Hepatocyte (in vitro differentiated cells): ENCODE measurements around the gene HIGD1B. TPM values are rescaled to one million over a fixed set of nuclear protein-coding genes. Genes with fewer than 3 reads are reported as not detected.

ENCODE experiments used
- DNase-seq: peaks from one replicate; pipeline ENCODE4 v3.0.0-alpha.2; 2016; ENCODE audit warnings: low spot score
- H2AFZ ChIP-seq: fragments of 200-600 bp; sonication (generic); 2 replicates; pipeline ENCODE4 v1.6.0; 2016; ENCODE audit warnings: antibody characterized with exemption, mild to moderate bottlenecking
- H3K27ac ChIP-seq: fragments of 200-600 bp; sonication (generic); 2 replicates; pipeline ENCODE4 v1.5.1; 2016; ENCODE audit warnings: mild to moderate bottlenecking
- H3K27me3 ChIP-seq: fragments of 200-600 bp; sonication (generic); 2 replicates; pipeline ENCODE4 v1.6.1; 2016
- H3K36me3 ChIP-seq: fragments of 200-600 bp; sonication (generic); replicated peaks from 2 replicates; pipeline ENCODE4 v1.5.1; 2016; ENCODE audit warnings: low read depth; ENCODE audit not compliant: insufficient read depth
- H3K4me1 ChIP-seq: fragments of 200-600 bp; sonication (generic); 2 replicates; pipeline ENCODE4 v1.5.1; 2016; ENCODE audit warnings: mild to moderate bottlenecking, moderate library complexity; ENCODE audit not compliant: insufficient read depth
- H3K4me2 ChIP-seq: fragments of 200-600 bp; sonication (generic); 2 replicates; pipeline ENCODE4 v1.6.0; 2016
- H3K4me3 ChIP-seq: fragments of 200-600 bp; sonication (generic); 2 replicates; pipeline ENCODE4 v1.5.1; 2016; ENCODE audit warnings: mild to moderate bottlenecking
- H3K79me2 ChIP-seq: fragments of 200-600 bp; sonication (generic); 2 replicates; pipeline ENCODE4 v1.6.0; 2017; ENCODE audit warnings: mild to moderate bottlenecking
- H3K9me2 ChIP-seq: fragments of 200-600 bp; sonication (generic); replicated peaks from 2 replicates; pipeline ENCODE4 v1.6.0; 2017; ENCODE audit warnings: mild to moderate bottlenecking; ENCODE audit not compliant: insufficient read depth
- H3K9me3 ChIP-seq: fragments of 200-600 bp; sonication (generic); 2 replicates; pipeline ENCODE4 v1.5.1; 2016; ENCODE audit warnings: low read depth, mild to moderate bottlenecking
- H4K20me1 ChIP-seq: fragments of 200-600 bp; sonication (generic); 2 replicates; pipeline ENCODE4 v1.6.0; 2016; ENCODE audit warnings: mild to moderate bottlenecking; ENCODE audit not compliant: insufficient read depth, poor library complexity, severe bottlenecking
- EZH2 ChIP-seq: fragments of 200-600 bp; sonication (generic); IDR thresholded peaks from 2 replicates; pipeline ENCODE4 v1.6.1; 2016; ENCODE audit warnings: antibody characterized with exemption, mild to moderate bottlenecking, borderline replicate concordance
- EZH2phosphoT487 ChIP-seq: fragments of 200-600 bp; sonication (generic); IDR thresholded peaks from one replicate; pipeline ENCODE4 v1.6.1; 2018; ENCODE audit warnings: antibody characterized with exemption, mild to moderate bottlenecking, low read depth, moderate library complexity; ENCODE audit not compliant: unreplicated experiment, severe bottlenecking
- WGBS: methylation state at CpG from one replicate; pipeline ENCODE4 v1.1.6; 2016; ENCODE audit warnings: low lambda C conversion rate; ENCODE audit errors: missing lambda C conversion rate; 5-methylcytosine and 5-hydroxymethylcytosine counted together
- polyA plus RNA-seq: library from polyadenylated mRNA; unstranded; fragments of >200 nt; fragmentation: Nextera tagmentation; extraction: Ambion mirVana; gene quantifications from 2 replicates; pipeline ENCODE4 v1.2.1, GENCODE V29; 2016
- small RNA-seq: library from RNA; depleted of rRNA; stranded (forward); fragments of <200 nt; gene quantifications from one replicate; pipeline ENCODE3, GENCODE V24; 2014
- total RNA-seq: library from RNA; depleted of rRNA; stranded (reverse); fragments of >200 nt; gene quantifications from 2 replicates; pipeline ENCODE4 v1.2.3, GENCODE V29; 2014
- TF ChIP-seq, protein P1 (sequence below): fragments of 200-600 bp; sonication (generic); IDR thresholded peaks from 2 replicates; pipeline ENCODE4 v1.5.1; 2016; ENCODE audit warnings: antibody characterized with exemption, mild to moderate bottlenecking; ENCODE audit not compliant: poor library complexity

Gene HIGD1B
- total and polyA plus RNA-seq, 2 experiments from 2014 or later = not detected

DNA sequence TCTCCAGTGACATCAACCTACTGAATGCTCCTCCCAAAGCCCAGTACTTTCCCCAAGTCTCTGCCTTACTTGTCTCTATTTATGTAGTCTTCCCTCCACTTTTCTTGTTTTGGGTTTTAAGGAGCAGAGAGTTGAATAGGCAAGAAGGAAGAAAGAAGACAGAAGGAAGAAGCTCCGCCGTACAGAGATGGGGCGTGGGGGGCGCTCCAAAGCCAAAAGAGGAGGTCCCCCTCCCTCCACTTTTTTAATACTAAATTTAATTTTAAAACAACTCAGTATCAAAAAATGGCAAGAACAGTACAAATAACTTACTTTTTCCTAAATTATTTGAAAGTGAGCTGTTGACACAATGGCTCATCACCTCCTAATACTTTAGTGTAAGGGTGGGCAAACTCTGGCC lies 47.0 kb downstream of the HIGD1B start:
- 97% methylated on average over 4 of the region's 4 CpGs for WGBS
- Histone ChIP-seq H3K36me3 (no peaks in the 10 kb centered on the region), H3K9me2 (no peaks in the 10 kb centered on the region), H3K4me2 (no peak overlapping the region), H3K4me3 (no peak overlapping the region), H3K9me3 (no peaks in the 10 kb centered on the region), H3K79me2 (peaks cover 79% of the 10 kb centered on the region), H3K27ac (no peak overlapping the region), H4K20me1 (peaks cover 5% of the 10 kb centered on the region), H2AFZ (no peak overlapping the region), H3K27me3 (no peaks in the 10 kb centered on the region), H3K4me1 (peaks cover 8% of the 10 kb centered on the region)
- no peak for DNase-seq
- no peak for TF ChIP-seq EZH2phosphoT487
- no peak for TF ChIP-seq EZH2
- TF ChIP-seq, protein P1, sequence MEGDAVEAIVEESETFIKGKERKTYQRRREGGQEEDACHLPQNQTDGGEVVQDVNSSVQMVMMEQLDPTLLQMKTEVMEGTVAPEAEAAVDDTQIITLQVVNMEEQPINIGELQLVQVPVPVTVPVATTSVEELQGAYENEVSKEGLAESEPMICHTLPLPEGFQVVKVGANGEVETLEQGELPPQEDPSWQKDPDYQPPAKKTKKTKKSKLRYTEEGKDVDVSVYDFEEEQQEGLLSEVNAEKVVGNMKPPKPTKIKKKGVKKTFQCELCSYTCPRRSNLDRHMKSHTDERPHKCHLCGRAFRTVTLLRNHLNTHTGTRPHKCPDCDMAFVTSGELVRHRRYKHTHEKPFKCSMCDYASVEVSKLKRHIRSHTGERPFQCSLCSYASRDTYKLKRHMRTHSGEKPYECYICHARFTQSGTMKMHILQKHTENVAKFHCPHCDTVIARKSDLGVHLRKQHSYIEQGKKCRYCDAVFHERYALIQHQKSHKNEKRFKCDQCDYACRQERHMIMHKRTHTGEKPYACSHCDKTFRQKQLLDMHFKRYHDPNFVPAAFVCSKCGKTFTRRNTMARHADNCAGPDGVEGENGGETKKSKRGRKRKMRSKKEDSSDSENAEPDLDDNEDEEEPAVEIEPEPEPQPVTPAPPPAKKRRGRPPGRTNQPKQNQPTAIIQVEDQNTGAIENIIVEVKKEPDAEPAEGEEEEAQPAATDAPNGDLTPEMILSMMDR = no peak

DNA sequence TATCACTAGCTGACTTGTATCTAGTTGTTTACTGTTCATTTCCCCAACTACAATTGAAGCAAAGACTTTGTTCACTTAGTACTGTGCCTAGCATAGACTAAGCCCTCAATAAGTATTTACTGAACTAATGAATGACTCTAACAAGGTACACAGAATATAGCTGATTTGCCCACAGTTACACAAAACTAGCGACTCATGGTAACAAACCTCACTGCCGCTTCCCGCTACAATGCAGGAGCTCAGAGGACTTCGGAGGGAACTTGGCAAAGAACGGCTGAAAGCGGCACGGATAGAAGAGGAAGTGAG lies 51.0 kb downstream of the HIGD1B start:
- Histone ChIP-seq H3K4me3 (peak overlapping the region; percentile 28), H4K20me1 (peaks cover 5% of the 10 kb centered on the region), H2AFZ (peak overlapping the region; percentile 75), H3K27ac (peak overlapping the region; percentile 96), H3K4me1 (peaks cover 13% of the 10 kb centered on the region), H3K9me3 (no peaks in the 10 kb centered on the region), H3K79me2 (peaks cover 43% of the 10 kb centered on the region), H3K36me3 (no peaks in the 10 kb centered on the region), H3K4me2 (peak overlapping the region; percentile 72), H3K9me2 (no peaks in the 10 kb centered on the region), H3K27me3 (no peaks in the 10 kb centered on the region)
- peak; percentile 55 for DNase-seq
- TF ChIP-seq EZH2phosphoT487 (no peak), EZH2 (no peak)
- TF ChIP-seq, protein P1 = no peak
- WGBS = under 1% methylated on average over 7 of the region's 7 CpGs

DNA sequence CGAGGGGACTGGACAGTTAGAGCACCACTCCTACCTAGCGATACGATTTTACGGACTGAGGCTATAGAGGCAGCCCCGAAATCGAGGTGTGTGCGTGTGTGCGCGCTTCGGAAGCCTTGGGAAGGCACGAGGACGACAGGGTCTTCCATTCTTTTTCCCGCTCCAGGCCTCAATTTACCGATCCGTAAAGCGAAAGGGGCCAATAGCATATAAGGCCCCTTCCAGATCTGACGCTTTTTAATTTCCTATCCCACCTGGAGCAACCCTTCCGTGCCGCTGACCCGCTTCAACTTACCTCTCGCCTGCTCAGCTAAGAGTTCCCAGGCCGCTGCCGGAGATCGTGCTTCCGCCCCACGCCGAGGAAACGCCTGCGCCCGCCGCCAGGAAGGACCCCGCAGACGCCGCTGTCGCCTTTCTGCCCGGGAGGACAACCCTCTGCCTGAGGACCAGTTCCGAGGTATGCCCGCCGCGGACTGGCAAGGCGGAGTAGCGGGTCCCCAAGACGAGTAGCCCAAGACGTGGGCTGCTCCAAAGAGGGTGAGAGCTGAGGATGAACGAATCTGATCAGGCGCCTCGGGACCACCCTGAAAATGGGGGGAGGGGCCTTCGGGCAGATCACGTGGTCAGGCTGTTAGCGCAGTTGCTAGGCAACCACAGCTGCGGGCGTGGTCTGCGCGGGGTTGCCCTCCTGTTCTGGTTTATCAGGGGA lies 51.5 kb downstream of the HIGD1B start, which contains the start of gene EFTUD2:
Gene EFTUD2 (minus strand): TSS at position 372 of the 709 bp plus-strand sequence. CDS start 4,924 bp downstream, outside the sequence.
- H4K20me1 ChIP-seq = peaks cover 5% of the 10 kb centered on the region
- peaks cover 13% of the 10 kb centered on the region for H3K4me1 ChIP-seq
- peak within 1 kb of the TSS; percentile 75 for H2AFZ ChIP-seq
- H3K27me3 ChIP-seq = no peaks in the 10 kb centered on the region
- DNase-seq = peak; percentile 95
- peak within 1 kb of the TSS; percentile 96 for H3K27ac ChIP-seq
- peak within 1 kb of the TSS; percentile 72 for H3K4me2 ChIP-seq
- WGBS = under 1% methylated on average over 54 of the region's 54 CpGs
- H3K36me3 ChIP-seq = no peaks in the 10 kb centered on the region
- TF ChIP-seq EZH2 (no peak), EZH2phosphoT487 (no peak)
- TF ChIP-seq, protein P1 = no peak
- no peaks in the 10 kb centered on the region for H3K9me3 ChIP-seq
- peak within 1 kb of the TSS; percentile 28 for H3K4me3 ChIP-seq
- peaks cover 43% of the 10 kb centered on the region for H3K79me2 ChIP-seq
- no peaks in the 10 kb centered on the region for H3K9me2 ChIP-seq

Small RNA genes within 50 kb of the gene (small RNA-seq; reads per million reads assigned to genes)
- gene RN7SL405P = not detected

Other genes starting within 250 kb of the HIGD1B start
- gene MEIOC, start 191.4 kb upstream of the HIGD1B start, total RNA-seq = 0.04 and 0.13 TPM in 2 replicates
- 0.18 and 0.28 TPM in 2 replicates for gene MEIOC, start 191.4 kb upstream of the HIGD1B start, polyA plus RNA-seq
- gene CCDC43, start 158.1 kb upstream of the HIGD1B start, total RNA-seq = 23.7 and 29.2 TPM in 2 replicates
- 19.9 and 20.6 TPM in 2 replicates for gene CCDC43, start 158.1 kb upstream of the HIGD1B start, polyA plus RNA-seq
- 1.8 and 4.1 TPM in 2 replicates for gene DBF4B, start 139.2 kb upstream of the HIGD1B start, total RNA-seq
- 3.4 and 4.1 TPM in 2 replicates for gene DBF4B, start 139.2 kb upstream of the HIGD1B start, polyA plus RNA-seq
- 0.28 and 0.90 TPM in 2 replicates for gene ADAM11, start 88.9 kb upstream of the HIGD1B start, total RNA-seq
- gene ADAM11, start 88.9 kb upstream of the HIGD1B start, polyA plus RNA-seq = 0.50 and 1.4 TPM in 2 replicates
- 9.2 and 11.4 TPM in 2 replicates for gene GJC1, start 17.6 kb upstream of the HIGD1B start, total RNA-seq
- 6.3 and 7.5 TPM in 2 replicates for gene GJC1, start 17.6 kb upstream of the HIGD1B start, polyA plus RNA-seq
- 57.0 and 87.0 TPM in 2 replicates for gene EFTUD2, start 51.6 kb downstream of the HIGD1B start, total RNA-seq
- gene EFTUD2, start 51.6 kb downstream of the HIGD1B start, polyA plus RNA-seq = 65.2 and 65.6 TPM in 2 replicates
- gene GFAP, start 67.6 kb downstream of the HIGD1B start, total RNA-seq = 0.10 and 1.6 TPM in 2 replicates
- gene GFAP, start 67.6 kb downstream of the HIGD1B start, polyA plus RNA-seq = not detected in 2 replicates
- 1.8 and 2.1 TPM in 2 replicates for gene KIF18B, start 99.9 kb downstream of the HIGD1B start, total RNA-seq
- gene KIF18B, start 99.9 kb downstream of the HIGD1B start, polyA plus RNA-seq = 4.3 and 5.0 TPM in 2 replicates
- gene C1QL1, start 120.4 kb downstream of the HIGD1B start, total RNA-seq = 12.8 and 15.1 TPM in 2 replicates
- 54.9 and 68.3 TPM in 2 replicates for gene C1QL1, start 120.4 kb downstream of the HIGD1B start, polyA plus RNA-seq
- gene DCAKD, start 203.7 kb downstream of the HIGD1B start, total RNA-seq = 31.3 and 47.4 TPM in 2 replicates
- gene DCAKD, start 203.7 kb downstream of the HIGD1B start, polyA plus RNA-seq = 29.9 and 33.3 TPM in 2 replicates
- 68.5 and 71.2 TPM in 2 replicates for gene NMT1, start 213.4 kb downstream of the HIGD1B start, total RNA-seq
- gene NMT1, start 213.4 kb downstream of the HIGD1B start, polyA plus RNA-seq = 90.1 and 126 TPM in 2 replicates